Stomach (tissue), 9 donors: ENCODE measurements around the gene FAM20C. TPM values are rescaled to one million over a fixed set of nuclear protein-coding genes. Genes with fewer than 3 reads are reported as not detected.
A peak's percentile ranks its signal among the peaks of the same experiment; 100 is the strongest.

ENCODE experiments used
- DNase-seq, 2 donors: peaks; one replicate each; pipeline versions ENCODE4 v3.0.0 to v3.0.0-alpha.2; 2013 to 2019
- H3K27ac ChIP-seq, 5 donors: fragments of 200-600 bp in 4 of 5; sonication (generic) in 4 of 5; one replicate each; pipeline ENCODE4 v1.5.1; 2013 to 2019; ENCODE audit warnings: mild to moderate bottlenecking in 1 of 5, moderate library complexity in 1 of 5
- H3K27me3 ChIP-seq, 3 donors: fragments of 200-600 bp; sonication (generic); one replicate each; pipeline ENCODE4 v1.5.1; 2017 to 2019; ENCODE audit warnings: mixed run types in 1 of 3
- H3K36me3 ChIP-seq, 4 donors: fragments of 200-600 bp; sonication (generic); 1 replicate in 3 of 4; 2 replicates in 1 of 4; pipeline ENCODE4 v1.5.1; 2016 to 2019
- H3K4me1 ChIP-seq, 4 donors: fragments of 200-600 bp; sonication (generic); one replicate each; pipeline ENCODE4 v1.5.1; 2016 to 2019
- H3K4me3 ChIP-seq, 4 donors: fragments of 200-600 bp; sonication (generic) in 3 of 4; one replicate each; pipeline ENCODE4 v1.5.1; 2016 to 2019; ENCODE audit warnings: mild to moderate bottlenecking in 1 of 4
- H3K9me3 ChIP-seq, 4 donors: fragments of 200-600 bp; sonication (generic); one replicate each; pipeline ENCODE4 v1.5.1; 2016 to 2019
- EP300 ChIP-seq: sonication (generic); formaldehyde crosslinking; IDR thresholded peaks from one replicate; pipeline ENCODE4 v1.6.1; 2017; ENCODE audit warnings: antibody characterized with exemption
- POLR2A ChIP-seq, 4 donors: fragments of 450-650 bp; IDR thresholded peaks; one replicate each; pipeline ENCODE4 v1.6.1; 2016; ENCODE audit warnings: antibody characterized with exemption in 4 of 4, control low read depth in 2 of 4, mild to moderate bottlenecking in 1 of 4, moderate library complexity in 1 of 4
- POLR2AphosphoS5 ChIP-seq, 3 donors: sonication (generic); formaldehyde crosslinking; IDR thresholded peaks; one replicate each; pipeline ENCODE4 v1.6.1; 2016; ENCODE audit warnings: antibody characterized with exemption in 3 of 3
- WGBS, 5 donors: extraction: QIAGEN DNeasy Blood & Tissue Kit in 3 of 5; methylation state at CpG; one replicate each; pipeline versions ENCODE4 v1.1.5 to v1.1.7; 2013 to 2018; 5-methylcytosine and 5-hydroxymethylcytosine counted together
- intact Hi-C: fragments of 100-400 bp; cut with DNase I; formaldehyde crosslinking; loops from one replicate; pipeline ENCODE4 v1.15.1; 2023; ENCODE audit warnings: low total_unique reads
- polyA plus RNA-seq, 3 donors: library from polyadenylated mRNA; stranded (reverse); fragments of 200-250 nt; gene quantifications; one replicate each; pipeline ENCODE4 v1.2.3, GENCODE V29; 2013
- total RNA-seq, 5 donors: library from RNA; depleted of rRNA; stranded (reverse); fragments of >200 nt; gene quantifications; one replicate each; pipeline versions ENCODE4 v1.1.0 to v1.2.3, GENCODE V29; 2014 to 2016
- TF ChIP-seq, protein P1 (sequence below), 7 experiments: fragments of 450-650 bp in 4 of 7; fragments of 200-600 bp in 3 of 7; sonication (generic) in 3 of 7; IDR thresholded peaks; one replicate each; pipeline ENCODE4 v1.5.1; 2016 to 2019; ENCODE audit warnings: antibody characterized with exemption in 7 of 7, control low read depth in 2 of 7, mild to moderate bottlenecking in 1 of 7
- donor health status: healthy with polysubstance abuse.
- donor health status: Bipolar disorder and iron deficiency.
- donor health status: healthy.

Gene FAM20C
- total and polyA plus RNA-seq, 8 donors, result 19.1 to 89.8 (median 34.5) TPM

DNA sequence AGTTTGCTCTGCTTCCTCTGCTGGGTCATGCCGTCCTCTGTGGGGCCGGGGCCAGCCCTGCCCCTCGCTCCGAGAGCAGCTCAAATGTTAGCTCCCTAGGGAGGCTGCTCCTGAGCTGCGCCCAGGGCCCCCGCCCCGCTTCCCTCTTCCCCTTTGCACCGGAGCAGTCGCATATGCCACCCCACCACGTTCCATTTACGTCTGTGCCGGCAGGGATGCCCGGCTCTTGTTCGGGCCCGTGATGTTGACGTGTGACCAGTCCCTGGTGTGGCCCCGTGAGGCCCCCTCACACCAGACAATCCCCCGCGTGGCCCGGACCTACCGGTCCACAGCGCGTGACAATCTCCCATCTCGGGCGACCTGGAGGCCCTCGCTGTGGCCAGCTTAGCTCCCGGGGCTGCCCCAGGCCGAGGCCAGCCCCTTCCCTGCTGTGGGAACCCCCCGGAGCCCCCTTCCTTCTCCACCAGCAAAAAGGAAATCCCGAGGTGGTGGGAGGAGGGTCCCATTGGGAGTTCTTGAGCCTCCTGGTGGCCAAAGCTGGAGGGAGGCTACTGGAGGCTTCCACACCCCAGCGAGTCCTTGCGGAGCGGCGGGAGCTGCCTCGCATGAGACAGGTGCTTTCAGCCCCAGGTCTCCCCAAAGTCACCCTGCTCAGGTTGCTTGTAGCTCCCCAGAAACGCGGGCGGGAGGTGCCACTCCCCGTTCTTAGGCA, 15.2 kb downstream of the FAM20C start:
- Histone ChIP-seq H3K4me1 (peaks cover 0 to 36% (median 2%) of the 10 kb centered on the region in 4 donors), H3K27me3 (no peaks in the 10 kb centered on the region), H3K27ac (no peak overlapping the region), H3K4me3 (no peak overlapping the region), H3K9me3 (no peaks in the 10 kb centered on the region), H3K36me3 (peaks cover 42 to 99% (median 77%) of the 10 kb centered on the region in 4 donors)
- TF ChIP-seq POLR2AphosphoS5 (IDR thresholded peaks at IDR 0.05) (no peak), EP300 (no peak), POLR2A (IDR thresholded peaks at IDR 0.05) (no peak)
- TF ChIP-seq, protein P1, sequence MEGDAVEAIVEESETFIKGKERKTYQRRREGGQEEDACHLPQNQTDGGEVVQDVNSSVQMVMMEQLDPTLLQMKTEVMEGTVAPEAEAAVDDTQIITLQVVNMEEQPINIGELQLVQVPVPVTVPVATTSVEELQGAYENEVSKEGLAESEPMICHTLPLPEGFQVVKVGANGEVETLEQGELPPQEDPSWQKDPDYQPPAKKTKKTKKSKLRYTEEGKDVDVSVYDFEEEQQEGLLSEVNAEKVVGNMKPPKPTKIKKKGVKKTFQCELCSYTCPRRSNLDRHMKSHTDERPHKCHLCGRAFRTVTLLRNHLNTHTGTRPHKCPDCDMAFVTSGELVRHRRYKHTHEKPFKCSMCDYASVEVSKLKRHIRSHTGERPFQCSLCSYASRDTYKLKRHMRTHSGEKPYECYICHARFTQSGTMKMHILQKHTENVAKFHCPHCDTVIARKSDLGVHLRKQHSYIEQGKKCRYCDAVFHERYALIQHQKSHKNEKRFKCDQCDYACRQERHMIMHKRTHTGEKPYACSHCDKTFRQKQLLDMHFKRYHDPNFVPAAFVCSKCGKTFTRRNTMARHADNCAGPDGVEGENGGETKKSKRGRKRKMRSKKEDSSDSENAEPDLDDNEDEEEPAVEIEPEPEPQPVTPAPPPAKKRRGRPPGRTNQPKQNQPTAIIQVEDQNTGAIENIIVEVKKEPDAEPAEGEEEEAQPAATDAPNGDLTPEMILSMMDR (IDR thresholded peaks at IDR 0.05), result peak in 1 of 7 experiments; percentile 10
- DNase-seq, result no peak
- WGBS, 5 donors, result 84 to 91% (median 90%) methylated on average over 28 to 39 of the region's 39 CpGs
- intact Hi-C loops, result no loop called here

DNA sequence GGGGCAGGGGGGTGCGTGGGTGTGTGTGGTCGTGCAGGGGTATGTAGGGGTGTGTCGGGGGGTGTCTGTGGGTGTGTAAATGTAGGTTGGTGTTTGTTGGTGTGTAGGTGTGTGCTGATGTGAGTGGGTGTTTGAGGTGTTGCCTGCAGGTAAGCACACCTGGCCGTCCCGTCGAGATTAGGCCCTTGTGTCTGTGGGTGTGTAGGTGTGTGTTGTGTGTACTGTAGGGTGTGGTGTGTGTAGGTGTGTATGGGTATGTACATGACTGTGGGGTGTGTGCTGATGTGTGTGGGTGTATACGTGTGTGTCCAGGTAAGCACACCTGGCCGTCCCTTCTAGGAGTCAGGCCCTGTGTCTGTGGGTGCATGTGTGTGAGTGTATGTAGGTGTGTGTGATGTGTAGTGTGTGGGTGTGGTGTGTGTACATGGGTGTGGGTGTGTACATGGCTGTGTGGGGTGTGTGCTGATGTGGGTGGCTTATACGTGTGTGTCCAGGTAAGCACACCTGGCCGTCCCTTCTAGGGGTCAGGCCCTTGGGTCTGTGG, 15.8 kb downstream of the FAM20C start:
- no peak for DNase-seq
- WGBS, 5 donors, result 56 to 69% (median 66%) methylated on average over 7 to 10 of the region's 10 CpGs
- Histone ChIP-seq H3K4me3 (no peak overlapping the region), H3K36me3 (peaks cover 36 to 99% (median 77%) of the 10 kb centered on the region in 4 donors), H3K27ac (no peak overlapping the region), H3K4me1 (peaks cover 0 to 42% (median 0%) of the 10 kb centered on the region in 4 donors), H3K27me3 (no peaks in the 10 kb centered on the region), H3K9me3 (no peaks in the 10 kb centered on the region)
- TF ChIP-seq POLR2AphosphoS5 (IDR thresholded peaks at IDR 0.05) (no peak), POLR2A (IDR thresholded peaks at IDR 0.05) (no peak), EP300 (no peak)
- TF ChIP-seq, protein P1 (IDR thresholded peaks at IDR 0.05), result no peak
- intact Hi-C loops, result no loop called here

DNA sequence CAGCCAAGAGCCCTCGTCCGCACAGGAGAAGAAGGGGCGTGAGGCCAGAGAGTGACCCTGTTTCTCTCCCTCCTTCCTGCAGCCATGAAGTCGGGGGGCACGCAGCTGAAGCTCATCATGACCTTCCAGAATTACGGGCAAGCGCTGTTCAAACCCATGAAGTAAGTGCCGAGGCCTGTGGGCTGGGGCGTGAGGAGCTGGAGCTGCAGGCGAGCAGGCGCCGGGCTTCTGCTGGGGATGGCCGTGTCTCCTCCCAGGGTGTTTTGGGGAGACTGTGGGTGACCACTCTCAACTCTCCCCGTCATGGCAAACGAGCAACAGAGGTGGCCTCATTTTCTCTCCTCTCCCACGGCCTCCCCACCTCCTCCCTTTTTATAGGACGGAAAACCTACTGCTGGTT, 16.4 kb downstream of the FAM20C start:
- Histone ChIP-seq H3K4me3 (no peak overlapping the region), H3K36me3 (peaks cover 36 to 97% (median 73%) of the 10 kb centered on the region in 4 donors), H3K27me3 (no peaks in the 10 kb centered on the region), H3K4me1 (peaks cover 0 to 48% (median 4%) of the 10 kb centered on the region in 4 donors), H3K9me3 (no peaks in the 10 kb centered on the region), H3K27ac (no peak overlapping the region)
- no peak for DNase-seq
- TF ChIP-seq POLR2A (IDR thresholded peaks at IDR 0.05), result no peak
- TF ChIP-seq, protein P1 (IDR thresholded peaks at IDR 0.05), result no peak
- no peak for TF ChIP-seq EP300
- TF ChIP-seq POLR2AphosphoS5 (IDR thresholded peaks at IDR 0.05), result no peak
- intact Hi-C loops, result no loop called here
- 91 to 93% (median 92%) methylated on average over 17 of the region's 17 CpGs for WGBS, 5 donors

DNA sequence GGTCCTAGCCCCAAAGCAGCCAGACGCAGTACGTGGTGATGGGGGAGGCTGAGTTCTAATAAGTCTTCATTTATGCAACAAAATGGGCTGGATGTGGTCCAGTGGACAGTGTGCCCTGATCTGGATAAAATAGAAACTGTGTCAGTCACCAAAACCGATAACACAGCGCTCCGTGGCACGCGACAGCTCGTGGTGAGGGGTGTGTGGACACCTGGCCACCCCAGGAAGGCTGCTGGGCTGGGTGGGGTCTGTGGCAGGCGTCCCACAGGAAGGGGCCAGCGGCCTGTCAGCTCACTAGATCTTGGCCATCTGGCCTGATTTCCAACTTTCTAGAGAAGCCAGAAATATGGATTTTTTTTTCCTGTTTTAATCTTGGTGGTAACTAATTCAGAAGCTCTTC, 17.0 kb downstream of the FAM20C start:
- peak overlapping the region in 1 of 5 donors; percentile 35 for H3K27ac ChIP-seq
- intact Hi-C loops, result no loop called here

More for the DNA sequence above, 17.0 kb downstream of the FAM20C start:
- Histone ChIP-seq H3K4me3 (no peak overlapping the region), H3K27me3 (no peaks in the 10 kb centered on the region), H3K9me3 (no peaks in the 10 kb centered on the region), H3K4me1 (peaks cover 4 to 54% (median 8%) of the 10 kb centered on the region in 4 donors), H3K36me3 (peaks cover 36 to 91% (median 67%) of the 10 kb centered on the region in 4 donors)
- DNase-seq, result no peak
- 73 to 80% (median 76%) methylated on average over 10 of the region's 10 CpGs for WGBS, 5 donors
- TF ChIP-seq POLR2A (IDR thresholded peaks at IDR 0.05) (no peak), POLR2AphosphoS5 (IDR thresholded peaks at IDR 0.05) (no peak), EP300 (no peak)
- TF ChIP-seq, protein P1 (IDR thresholded peaks at IDR 0.05), result no peak
